Natural killer cell treated with Interleukin-12 subunit alpha and Interleukin-12 subunit beta and Interleukin-15 and Interleukin-18, amount 100 ng/mL, for 72 hours (primary cell): ENCODE data around the gene STRBP. TPM values are rescaled to one million over a fixed set of nuclear protein-coding genes. Genes with fewer than 3 reads are reported as not detected.
"Not testable (repeated sequence)": the region's sequence is repeated elsewhere in the genome, so short reads cannot be mapped to it uniquely, and the experiment has no call there.

Experiments used
- ATAC-seq, 2 donors: fragments of 150-1000 bp; cut with Tn5 transposase in 1 of 2; sonication (Bioruptor Pico), chemical (Tn5 transposase) in 1 of 2; 2 replicates each; pipeline ENCODE4 v1.10.0; 2021
- DNase-seq: peaks from one replicate; pipeline ENCODE4 v3.0.0; 2022; ENCODE audit warnings: low spot score
- H3K27ac Mint-ChIP-seq, 2 donors: 1 replicate in 1 of 2; 2 replicates in 1 of 2; pipeline ENCODE4 v1.8.0; 2022; ENCODE audit warnings: mixed read lengths in 2 of 2, mild to moderate bottlenecking in 1 of 2, moderate library complexity in 1 of 2
- H3K27me3 Mint-ChIP-seq, 2 donors: 1 replicate in 1 of 2; 2 replicates in 1 of 2; pipeline ENCODE4 v1.8.0; 2022; ENCODE audit warnings: mixed read lengths in 2 of 2
- H3K36me3 Mint-ChIP-seq: one replicate; pipeline ENCODE4 v1.8.0; 2022; ENCODE audit warnings: mixed read lengths
- H3K4me1 Mint-ChIP-seq, 2 donors: 1 replicate in 1 of 2; 2 replicates in 1 of 2; pipeline ENCODE4 v1.8.0; 2022; ENCODE audit warnings: low read depth in 2 of 2, mixed read lengths in 2 of 2, mild to moderate bottlenecking in 1 of 2
- H3K4me3 Mint-ChIP-seq: one replicate; pipeline ENCODE4 v1.8.0; 2022; ENCODE audit warnings: mixed read lengths
- H3K9me3 Mint-ChIP-seq: 2 replicates; pipeline ENCODE4 v1.8.0; 2022; ENCODE audit warnings: mixed read lengths
- total RNA-seq, 2 donors: library from RNA; stranded (reverse); gene quantifications; one replicate each; pipeline ENCODE4 v1.2.3, GENCODE V29; 2022

The STRBP gene
- total RNA-seq, 2 donors from 2014 or later: 6.9 to 13.9 TPM

DNA sequence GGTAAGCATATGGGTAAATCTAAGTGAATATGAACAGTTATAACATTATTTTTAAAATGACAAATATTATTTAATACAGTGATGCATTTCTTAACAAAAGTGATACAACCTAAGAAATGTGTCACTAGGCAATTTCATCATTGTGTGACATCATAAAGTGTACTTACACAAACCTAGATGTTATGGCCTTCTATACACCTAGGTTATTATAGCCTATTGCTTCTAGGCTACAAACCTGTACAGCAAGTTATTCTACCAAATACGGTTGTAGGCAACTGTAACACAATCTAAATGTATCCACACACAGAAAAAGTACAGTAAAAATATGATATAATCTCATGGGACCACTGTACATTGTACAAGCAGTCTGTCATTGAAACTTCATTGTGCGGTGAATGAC is 48.3 kb downstream of the STRBP start:
- Mint-ChIP-seq H3K36me3 (no peaks in the 10 kb centered on the region), H3K9me3 (no peaks in the 10 kb centered on the region), H3K4me1 (peaks cover 3 to 12% of the 10 kb centered on the region in 2 donors), H3K27me3 (peaks cover 0 to 2% of the 10 kb centered on the region in 2 donors), H3K27ac (no peak overlapping the region), H3K4me3 (no peak overlapping the region)
- DNase-seq: no peak
- no peak for ATAC-seq

DNA sequence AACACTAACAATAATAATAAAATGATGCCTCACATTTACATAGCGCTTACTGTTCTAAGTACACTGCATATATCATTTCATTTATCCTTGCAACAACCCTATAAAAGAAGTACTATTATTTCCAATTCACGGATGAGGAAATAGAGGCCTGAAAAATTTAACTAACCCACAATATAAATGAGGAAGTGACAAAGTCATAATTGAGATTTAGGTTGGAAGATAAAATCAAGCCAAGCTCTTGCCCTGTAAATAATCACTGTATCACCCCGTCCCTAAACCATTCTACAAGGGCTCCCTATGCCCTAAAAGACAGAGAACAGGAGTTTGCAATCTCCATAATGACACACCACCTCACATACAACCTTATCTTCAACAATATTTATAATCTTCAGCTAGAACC is 49.6 kb downstream of the STRBP start:
- Mint-ChIP-seq H3K4me3 (no peak overlapping the region), H3K27me3 (peaks cover 0 to 2% of the 10 kb centered on the region in 2 donors), H3K36me3 (no peaks in the 10 kb centered on the region), H3K9me3 (no peaks in the 10 kb centered on the region), H3K4me1 (no peaks in the 10 kb centered on the region), H3K27ac (no peak overlapping the region)
- ATAC-seq (no peak), DNase-seq (no peak)

DNA sequence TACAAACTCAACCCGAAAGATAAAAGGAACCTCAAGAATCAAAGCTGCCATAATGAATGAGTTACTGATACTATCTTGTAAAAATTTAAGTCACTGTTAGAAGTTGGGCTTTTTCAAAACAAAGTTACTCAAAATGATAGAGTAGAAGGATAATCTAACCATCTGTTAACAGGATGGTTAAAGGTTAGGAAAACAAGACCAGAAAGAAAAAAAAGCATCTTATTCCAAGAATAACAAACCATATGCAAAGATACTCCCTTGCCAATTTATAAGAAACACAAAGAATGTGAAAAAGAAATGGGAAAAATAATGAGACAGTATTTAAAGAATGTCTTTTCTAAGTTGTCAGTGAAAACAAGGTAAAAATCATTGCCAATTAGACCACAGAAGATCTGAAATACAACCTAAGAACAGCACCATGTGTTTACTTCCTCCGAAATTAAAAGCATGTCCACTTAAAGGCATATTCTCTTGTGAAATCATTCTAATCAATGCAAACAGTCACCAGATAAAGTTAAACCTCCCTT is 51.2 kb downstream of the STRBP start:
- ATAC-seq: no peak

DNA sequence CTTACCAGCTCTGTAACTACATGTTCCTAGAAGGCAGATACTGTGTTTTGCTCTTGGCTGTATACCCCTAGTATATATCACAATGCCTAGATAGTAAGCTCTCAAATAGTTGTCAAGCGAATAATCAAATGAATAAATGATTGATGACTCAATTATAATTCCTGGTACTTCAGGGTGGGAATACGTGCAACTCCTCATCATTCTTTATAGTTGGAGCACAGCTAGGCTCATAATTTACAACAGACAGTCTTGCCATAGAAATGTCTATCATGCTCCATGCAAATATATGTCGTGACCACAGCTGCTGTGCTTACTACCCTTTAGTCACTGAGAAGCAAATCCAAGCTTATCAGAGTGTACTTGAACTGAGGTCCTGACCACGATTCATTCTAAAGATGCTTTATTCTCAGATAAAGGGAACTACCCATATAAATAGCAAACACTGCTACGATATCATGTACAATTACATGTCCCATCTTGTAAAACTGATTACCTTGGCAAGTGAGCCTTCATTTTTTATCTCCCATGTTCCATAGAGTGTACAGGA is 52.1 kb downstream of the STRBP start:
- no peak overlapping the region for H3K4me3 Mint-ChIP-seq
- H3K36me3 Mint-ChIP-seq: no peaks in the 10 kb centered on the region
- peaks cover 0 to 2% of the 10 kb centered on the region in 2 donors for H3K27me3 Mint-ChIP-seq
- ATAC-seq (no peak), DNase-seq (no peak)
- H3K9me3 Mint-ChIP-seq: no peaks in the 10 kb centered on the region
- no peaks in the 10 kb centered on the region for H3K4me1 Mint-ChIP-seq
- no peak overlapping the region for H3K27ac Mint-ChIP-seq

More for the DNA sequence above, 51.2 kb downstream of the STRBP start:
- no peak for DNase-seq
- no peaks in the 10 kb centered on the region for H3K4me1 Mint-ChIP-seq
- no peak overlapping the region for H3K4me3 Mint-ChIP-seq
- H3K27ac Mint-ChIP-seq: no peak overlapping the region
- H3K27me3 Mint-ChIP-seq: peaks cover 0 to 2% of the 10 kb centered on the region in 2 donors
- no peaks in the 10 kb centered on the region for H3K9me3 Mint-ChIP-seq
- no peaks in the 10 kb centered on the region for H3K36me3 Mint-ChIP-seq

DNA sequence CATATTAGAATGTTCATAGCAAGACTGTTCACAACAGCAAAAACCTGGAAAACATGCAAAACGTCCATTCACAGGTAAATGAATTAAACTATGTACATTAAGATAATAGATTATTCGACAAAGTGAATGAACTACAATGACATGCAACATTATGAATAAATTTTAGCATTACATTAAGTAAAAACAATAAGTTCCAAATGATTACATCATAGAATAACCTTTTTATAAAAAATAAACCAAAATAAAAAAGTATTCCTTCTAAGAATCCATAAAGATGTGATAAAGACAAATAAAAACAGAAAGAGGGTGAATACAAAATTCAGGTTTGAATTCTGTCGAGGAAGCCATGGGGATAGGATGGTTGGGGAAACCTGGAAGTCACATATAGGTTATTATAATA is 57.3 kb downstream of the STRBP start:
- Mint-ChIP-seq H3K9me3 (no peaks in the 10 kb centered on the region), H3K4me1 (no peaks in the 10 kb centered on the region), H3K27ac (no peak overlapping the region), H3K27me3 (no peaks in the 10 kb centered on the region), H3K36me3 (no peaks in the 10 kb centered on the region), H3K4me3 (no peak overlapping the region)
- no peak for DNase-seq
- ATAC-seq: no peak

DNA sequence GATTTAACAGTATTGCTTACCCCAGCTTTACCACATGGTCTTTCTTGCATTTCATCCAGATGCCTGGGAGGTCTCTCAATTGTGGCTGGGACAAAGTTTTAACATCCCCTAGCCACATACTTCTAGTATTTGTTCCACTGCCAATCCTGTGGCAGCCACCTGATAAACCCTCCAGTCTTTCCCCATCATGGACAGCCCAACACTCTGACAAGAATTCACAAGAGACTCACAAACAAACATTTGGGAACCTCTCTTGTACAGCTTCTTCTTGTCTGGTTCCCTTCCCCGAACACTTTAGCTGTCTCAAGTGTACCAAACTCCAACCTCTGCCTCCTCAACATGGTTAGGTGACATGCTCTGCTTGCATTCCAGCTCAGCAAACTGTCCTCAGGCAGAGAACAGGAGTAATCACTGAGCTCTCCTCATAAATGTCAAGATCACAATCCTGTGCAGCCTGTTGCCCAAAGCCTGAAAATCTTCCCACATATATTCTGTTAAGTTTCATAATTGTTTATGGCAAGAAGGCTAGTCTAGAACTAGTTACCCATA is 59.7 kb downstream of the STRBP start:
- Mint-ChIP-seq H3K4me1 (no peaks in the 10 kb centered on the region), H3K4me3 (no peak overlapping the region), H3K9me3 (no peaks in the 10 kb centered on the region), H3K27ac (no peak overlapping the region), H3K27me3 (no peaks in the 10 kb centered on the region), H3K36me3 (no peaks in the 10 kb centered on the region)
- DNase-seq (no peak), ATAC-seq (no peak)

DNA sequence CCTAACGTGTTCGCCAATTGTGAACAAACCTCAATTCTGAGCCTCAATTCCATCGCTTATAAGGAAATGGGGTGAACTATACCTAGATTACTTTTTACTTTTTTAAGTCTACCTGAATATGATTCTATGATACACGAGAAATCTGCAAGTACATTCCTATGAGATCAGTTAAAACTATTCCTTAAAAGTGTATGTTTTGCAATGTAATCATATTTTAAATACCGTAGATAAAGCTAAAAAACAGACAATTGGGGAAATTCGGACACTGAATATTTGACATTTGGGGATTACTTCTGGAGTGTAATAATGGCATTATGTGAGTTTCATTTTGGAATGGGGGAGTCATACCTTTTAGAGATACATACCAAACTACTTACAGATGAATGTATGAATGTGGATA is 62.3 kb downstream of the STRBP start:
- no peaks in the 10 kb centered on the region for H3K36me3 Mint-ChIP-seq
- no peak for DNase-seq
- no peak overlapping the region for H3K27ac Mint-ChIP-seq
- H3K27me3 Mint-ChIP-seq: peaks cover 0 to 4% of the 10 kb centered on the region in 2 donors
- ATAC-seq: no peak
- no peak overlapping the region for H3K4me3 Mint-ChIP-seq
- no peaks in the 10 kb centered on the region for H3K9me3 Mint-ChIP-seq
- no peaks in the 10 kb centered on the region for H3K4me1 Mint-ChIP-seq

DNA sequence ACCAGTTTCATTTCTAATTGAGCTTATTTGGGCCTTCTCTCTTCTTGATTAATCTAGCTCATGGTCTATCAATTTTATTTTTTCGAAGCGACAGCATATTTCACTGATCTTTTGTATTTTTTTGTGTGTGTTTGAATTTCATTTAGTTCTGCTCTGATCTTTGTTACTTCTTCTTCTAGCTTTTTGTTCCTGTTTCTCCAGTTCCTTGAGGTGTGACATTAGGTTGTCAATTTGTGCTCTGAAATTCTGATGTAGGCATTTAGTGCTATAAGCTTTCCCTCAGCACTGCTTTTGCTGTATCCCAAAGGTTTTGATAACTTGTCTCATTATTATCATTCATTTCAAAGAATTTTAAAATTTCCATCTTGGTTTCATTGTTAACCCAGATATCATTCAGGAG is 67.3 kb downstream of the STRBP start:
- H3K4me3 Mint-ChIP-seq: no peak overlapping the region

DNA sequence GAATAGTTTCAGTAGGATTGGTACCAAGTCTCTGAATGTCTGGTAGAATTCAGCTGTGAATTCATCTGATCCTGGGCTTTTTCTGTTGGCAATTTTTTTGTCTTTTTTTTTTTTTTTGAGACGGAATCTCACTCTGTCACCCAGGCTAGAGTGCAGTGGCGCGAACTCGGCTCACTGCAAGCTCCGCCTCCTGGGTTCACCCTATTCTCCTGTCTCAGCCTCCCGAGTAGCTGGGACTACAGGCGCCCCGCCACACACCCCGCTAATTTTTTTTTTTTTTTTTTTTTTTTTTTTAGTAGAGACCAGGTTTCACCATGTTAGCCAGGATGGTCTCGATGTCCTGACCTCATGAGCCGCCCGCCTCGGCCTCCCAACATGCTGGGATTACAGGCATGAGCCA is 67.9 kb downstream of the STRBP start:
- H3K9me3 Mint-ChIP-seq, H3K4me1 Mint-ChIP-seq: not testable (repeated sequence)

More for the DNA sequence above, 67.3 kb downstream of the STRBP start:
- Mint-ChIP-seq H3K36me3 (no peaks in the 10 kb centered on the region), H3K27me3 (peaks cover 0 to 7% of the 10 kb centered on the region in 2 donors), H3K9me3 (no peaks in the 10 kb centered on the region), H3K27ac (no peak overlapping the region), H3K4me1 (no peaks in the 10 kb centered on the region)
- DNase-seq (no peak), ATAC-seq (no peak)

DNA sequence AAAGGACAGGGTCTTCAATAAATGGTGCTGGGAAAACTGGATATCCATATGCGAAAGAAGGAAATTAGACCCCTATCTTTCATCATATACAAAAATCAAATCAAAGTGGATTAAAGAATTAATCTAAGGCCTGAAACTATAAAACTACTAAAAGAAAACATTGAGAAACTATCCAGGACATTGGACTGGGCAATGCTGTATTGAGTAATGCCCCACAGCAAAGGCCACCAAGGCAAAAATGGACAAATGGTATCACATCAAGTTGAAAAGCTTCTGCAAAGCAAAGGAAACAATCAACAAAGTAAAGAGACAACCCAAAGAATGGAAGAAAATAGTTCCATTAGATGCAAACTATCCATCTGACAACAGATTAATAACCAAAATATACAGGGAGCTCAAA is 72.3 kb downstream of the STRBP start:
- H3K27ac Mint-ChIP-seq: no peak overlapping the region
- DNase-seq: no peak
- no peaks in the 10 kb centered on the region for H3K4me1 Mint-ChIP-seq
- H3K36me3 Mint-ChIP-seq: no peaks in the 10 kb centered on the region
- no peak overlapping the region for H3K4me3 Mint-ChIP-seq
- peaks cover 0 to 4% of the 10 kb centered on the region in 2 donors for H3K27me3 Mint-ChIP-seq
- H3K9me3 Mint-ChIP-seq: no peaks in the 10 kb centered on the region
- ATAC-seq: no peak

More for the DNA sequence above, 67.9 kb downstream of the STRBP start:
- H3K36me3 Mint-ChIP-seq, H3K27ac Mint-ChIP-seq, DNase-seq, H3K27me3 Mint-ChIP-seq, ATAC-seq, H3K4me3 Mint-ChIP-seq: not testable (repeated sequence)

DNA sequence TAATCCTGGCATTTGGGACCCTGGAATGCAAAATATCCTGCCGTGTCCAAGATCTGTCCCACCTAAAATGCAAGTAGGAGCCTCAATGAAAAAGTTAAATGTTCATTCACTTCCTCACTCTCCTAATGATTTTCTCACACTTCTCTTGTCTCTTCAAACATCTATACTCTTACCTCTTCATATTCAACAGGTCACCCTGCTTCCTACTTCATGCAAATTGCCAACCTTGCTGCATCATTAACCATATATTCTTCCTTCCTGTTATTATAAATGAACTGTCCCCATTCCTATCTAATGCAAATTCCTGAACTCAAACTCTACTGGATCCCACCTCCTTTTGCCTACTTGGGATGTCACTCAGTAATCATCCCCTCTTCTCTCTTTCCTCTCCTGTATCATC is 74.4 kb downstream of the STRBP start:
- Mint-ChIP-seq H3K27ac (no peak overlapping the region), H3K36me3 (no peaks in the 10 kb centered on the region), H3K9me3 (no peaks in the 10 kb centered on the region), H3K4me3 (no peak overlapping the region), H3K4me1 (no peaks in the 10 kb centered on the region), H3K27me3 (no peaks in the 10 kb centered on the region)
- no peak for ATAC-seq
- DNase-seq: no peak

DNA sequence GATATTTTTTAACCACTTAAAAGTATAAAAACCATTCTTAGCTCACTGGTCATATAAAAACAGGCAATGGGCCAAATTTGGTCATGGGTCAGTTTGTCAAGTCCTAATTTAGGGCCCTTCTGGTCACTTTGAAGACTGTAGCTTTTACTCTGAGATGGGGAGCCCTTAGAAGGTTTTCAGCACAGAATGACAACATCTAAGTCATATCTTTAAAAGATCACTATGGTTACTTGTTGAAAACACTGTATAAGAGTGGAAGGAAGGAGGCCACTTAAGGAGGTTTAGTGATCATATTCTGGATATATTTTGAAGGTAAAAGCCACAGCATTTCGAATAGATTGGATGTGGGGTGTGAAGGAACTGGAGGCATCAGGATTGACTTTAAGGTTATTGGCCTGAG is 76.7 kb downstream of the STRBP start:
- Mint-ChIP-seq H3K27me3 (no peaks in the 10 kb centered on the region), H3K4me1 (no peaks in the 10 kb centered on the region), H3K4me3 (no peak overlapping the region), H3K9me3 (no peaks in the 10 kb centered on the region), H3K27ac (no peak overlapping the region), H3K36me3 (no peaks in the 10 kb centered on the region)
- DNase-seq (no peak), ATAC-seq (no peak)

DNA sequence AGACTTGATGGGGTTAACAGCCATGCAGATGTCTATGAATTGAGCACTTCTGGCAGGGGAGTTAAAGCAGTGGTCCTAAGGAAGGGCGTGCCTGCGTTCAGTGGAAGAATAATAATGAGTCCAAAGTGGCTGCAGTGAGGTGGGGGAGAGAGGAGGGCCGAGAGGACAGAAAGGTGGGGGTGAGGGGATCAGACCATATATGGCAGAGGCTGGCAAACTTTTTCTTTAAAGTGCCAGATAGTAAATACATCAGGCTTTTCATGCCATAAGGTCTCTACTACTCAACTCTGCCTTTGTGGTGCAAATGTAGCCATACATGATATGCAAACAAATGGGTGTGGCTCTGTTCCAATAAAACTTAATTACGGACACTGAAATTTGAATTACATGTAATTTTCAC is 77.1 kb downstream of the STRBP start:
- DNase-seq (no peak), ATAC-seq (no peak)
- H3K4me3 Mint-ChIP-seq: no peak overlapping the region
- H3K27me3 Mint-ChIP-seq: no peaks in the 10 kb centered on the region
- H3K27ac Mint-ChIP-seq: no peak overlapping the region
- H3K9me3 Mint-ChIP-seq: no peaks in the 10 kb centered on the region
- H3K4me1 Mint-ChIP-seq: no peaks in the 10 kb centered on the region
- no peaks in the 10 kb centered on the region for H3K36me3 Mint-ChIP-seq

DNA sequence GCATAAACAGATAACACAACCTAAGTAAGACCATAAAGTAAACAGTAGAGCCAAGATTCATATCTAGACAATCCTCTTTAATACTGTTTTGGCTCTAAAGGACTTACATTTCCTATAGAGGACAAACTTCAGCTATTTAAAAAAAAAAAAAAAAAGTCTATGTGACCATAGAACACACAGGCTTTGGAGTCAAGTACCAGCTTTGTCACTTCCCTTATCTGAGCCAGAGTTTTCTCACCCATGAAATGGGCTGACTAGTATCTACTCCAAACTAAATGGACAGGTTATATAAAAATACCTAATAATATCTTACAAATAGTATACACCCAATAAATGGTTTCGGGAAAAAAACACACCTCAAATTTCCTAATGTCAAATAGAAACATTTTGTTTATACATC is 81.3 kb downstream of the STRBP start:
- no peak for DNase-seq
- Mint-ChIP-seq H3K4me1 (no peaks in the 10 kb centered on the region), H3K4me3 (no peak overlapping the region), H3K9me3 (no peaks in the 10 kb centered on the region), H3K36me3 (no peaks in the 10 kb centered on the region), H3K27me3 (no peaks in the 10 kb centered on the region), H3K27ac (no peak overlapping the region)
- ATAC-seq: no peak

DNA sequence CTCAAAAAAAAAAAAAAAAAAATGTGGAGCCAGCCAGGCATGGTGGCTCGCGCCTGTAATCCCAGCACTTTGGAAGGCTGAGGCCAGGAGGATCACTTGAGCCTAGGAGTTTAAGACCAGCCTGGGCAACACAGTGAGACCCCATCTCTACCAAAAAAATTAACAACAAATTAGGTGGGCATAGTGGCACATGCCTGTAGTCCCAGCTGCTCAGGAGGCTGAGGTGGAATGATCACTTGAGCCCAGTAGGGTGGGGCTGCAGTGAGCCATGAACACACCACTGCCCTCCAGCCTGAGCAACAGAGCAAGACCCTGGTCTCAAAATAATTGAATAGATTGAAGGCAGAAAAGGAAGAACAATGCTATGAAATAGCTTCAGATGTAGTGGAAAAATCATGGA is 82.4 kb downstream of the STRBP start:
- ATAC-seq, DNase-seq, H3K4me1 Mint-ChIP-seq, H3K9me3 Mint-ChIP-seq, H3K4me3 Mint-ChIP-seq, H3K27me3 Mint-ChIP-seq, H3K36me3 Mint-ChIP-seq, H3K27ac Mint-ChIP-seq: not testable (repeated sequence)
